ENCODE data around the gene MRPS14.
A peak's percentile ranks its signal among the peaks of the same experiment; 100 is the strongest.

The MRPS14 gene

DNA sequence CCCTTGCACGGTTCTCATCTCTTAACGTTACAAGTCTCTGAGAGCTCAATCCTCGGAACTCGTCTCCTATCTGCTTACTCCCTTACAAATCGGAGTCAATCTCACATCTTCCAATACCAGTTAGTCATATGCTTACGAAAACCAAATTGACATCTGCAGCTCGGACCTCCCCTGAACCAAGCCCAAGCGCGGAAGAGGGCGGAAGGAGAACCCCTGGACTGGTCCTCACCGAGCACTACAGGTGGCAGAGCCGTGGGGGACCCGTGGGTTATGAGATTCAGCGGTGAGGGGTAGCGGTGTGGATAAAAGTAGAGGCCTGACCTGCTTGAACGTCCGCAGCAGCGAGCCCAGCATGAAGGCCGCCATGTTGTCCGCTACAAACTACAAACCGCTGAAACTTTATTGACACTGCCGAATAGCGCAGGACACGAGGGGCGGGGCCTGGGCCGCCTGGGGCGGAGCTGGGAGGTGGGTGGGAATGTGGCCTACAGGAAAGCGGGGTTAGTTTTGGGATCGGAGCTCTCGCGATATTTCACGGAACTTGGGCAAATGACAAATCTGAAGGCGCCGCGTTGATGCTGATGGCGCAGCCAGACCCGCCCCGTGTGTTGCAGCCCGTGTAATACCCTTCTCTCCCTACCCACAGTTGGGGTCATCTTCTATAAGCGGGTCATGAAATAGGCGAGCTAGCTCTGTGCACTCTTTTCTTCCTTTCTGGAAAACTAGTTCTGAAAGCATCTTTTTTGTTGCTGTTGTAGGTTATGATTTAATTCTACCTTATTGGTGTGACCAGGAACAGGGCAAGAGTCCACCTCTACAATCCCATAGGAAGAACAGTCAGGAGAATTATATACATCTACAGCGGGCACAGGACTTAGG lies at the start of gene MRPS14:
TSS of gene MRPS14 (minus strand) at position 383 of the 879 bp plus-strand sequence. CDS start at position 366, 17 bp downstream.
- H3K9ac ChIP-seq (ENCODE audit: low read length in 2 of 2): peak within 1 kb of the TSS; percentile 90 to 99
- H3K9me3 ChIP-seq (ENCODE audit: control insufficient read depth in 2 of 2, low read length in 2 of 2): no peaks in the 10 kb centered on the region
- peaks cover 6% of the 10 kb centered on the region for H3K4me1 ChIP-seq (ENCODE audit: control insufficient read depth, insufficient read depth, low read length)
- no peaks in the 10 kb centered on the region for H3K27me3 ChIP-seq (ENCODE audit: control insufficient read depth in 1 of 2, insufficient read depth in 2 of 2, low read length in 2 of 2)
- H3K4me3 ChIP-seq (ENCODE audit: low read length in 2 of 2): peak within 1 kb of the TSS; percentile 88 to 100
- peaks cover 1 to 5% of the 10 kb centered on the region in 2 donors for H3K36me3 ChIP-seq (ENCODE audit: control insufficient read depth in 2 of 2, insufficient read depth in 2 of 2, low read length in 2 of 2)
- H3K27ac ChIP-seq (ENCODE audit: low read length): peak within 1 kb of the TSS; percentile 77

- Histone ChIP-seq H3K36me3 (ENCODE audit: control insufficient read depth in 2 of 2, insufficient read depth in 2 of 2, low read length in 2 of 2) (no peaks in the 10 kb centered on the region), H3K27ac (ENCODE audit: low read length) (peak overlapping the region; percentile 31), H3K4me1 (ENCODE audit: control insufficient read depth, insufficient read depth, low read length) (peaks cover 13% of the 10 kb centered on the region), H3K9me3 (ENCODE audit: control insufficient read depth in 2 of 2, low read length in 2 of 2) (no peaks in the 10 kb centered on the region), H3K9ac (ENCODE audit: low read length in 2 of 2) (peak overlapping the region in 1 of 2 donors; percentile 29), H3K4me3 (ENCODE audit: low read length in 2 of 2) (peak overlapping the region; percentile 47 to 58), H3K27me3 (ENCODE audit: control insufficient read depth in 1 of 2, insufficient read depth in 2 of 2, low read length in 2 of 2) (no peaks in the 10 kb centered on the region)
Observed at GRCh38 chr1:175072099-175072951, 49.1 kb upstream of the MRPS14 start.

DNA sequence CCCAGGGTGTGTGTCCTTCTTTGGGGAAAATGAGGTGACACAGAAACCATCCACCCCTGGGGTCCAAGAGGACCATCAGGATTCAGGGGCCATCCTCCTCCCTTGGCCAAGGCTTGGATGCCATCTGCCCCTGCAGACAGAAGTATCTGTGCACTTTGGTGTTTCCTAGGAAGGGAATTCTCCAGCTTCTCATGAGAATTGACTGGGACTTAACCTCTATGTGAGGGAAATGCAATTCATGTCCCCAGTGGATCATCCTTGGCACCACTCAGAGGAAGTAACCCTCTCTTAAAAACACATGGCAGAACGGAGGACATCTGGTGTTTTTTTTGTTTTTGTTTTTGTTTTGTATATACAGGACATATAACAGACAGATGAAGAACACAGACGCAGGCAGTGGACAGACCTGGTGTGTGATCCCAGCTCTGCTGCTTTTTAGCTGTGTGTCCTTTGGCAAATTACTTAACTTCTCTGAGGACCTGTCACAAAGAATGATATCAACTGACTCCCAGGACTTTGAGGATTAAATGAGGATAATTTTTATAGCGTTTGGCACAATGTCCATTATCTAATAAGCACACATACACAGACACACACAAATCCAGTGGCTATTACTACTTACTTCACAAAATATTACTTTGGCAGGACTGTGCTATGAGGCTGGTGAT lies 48.2 kb upstream of the MRPS14 start:
- Histone ChIP-seq H3K4me1 (ENCODE audit: control insufficient read depth, insufficient read depth, low read length) (peaks cover 13% of the 10 kb centered on the region), H3K4me3 (ENCODE audit: low read length in 2 of 2) (no peak overlapping the region), H3K9me3 (ENCODE audit: control insufficient read depth in 2 of 2, low read length in 2 of 2) (no peaks in the 10 kb centered on the region), H3K36me3 (ENCODE audit: control insufficient read depth in 2 of 2, insufficient read depth in 2 of 2, low read length in 2 of 2) (no peaks in the 10 kb centered on the region), H3K27ac (ENCODE audit: low read length) (peak overlapping the region; percentile 6), H3K27me3 (ENCODE audit: control insufficient read depth in 1 of 2, insufficient read depth in 2 of 2, low read length in 2 of 2) (no peaks in the 10 kb centered on the region), H3K9ac (ENCODE audit: low read length in 2 of 2) (no peak overlapping the region)

- Histone ChIP-seq H3K27ac (ENCODE audit: low read length) (no peak overlapping the region), H3K36me3 (ENCODE audit: control insufficient read depth in 2 of 2, insufficient read depth in 2 of 2, low read length in 2 of 2) (no peaks in the 10 kb centered on the region), H3K4me1 (ENCODE audit: control insufficient read depth, insufficient read depth, low read length) (peaks cover 13% of the 10 kb centered on the region), H3K4me3 (ENCODE audit: low read length in 2 of 2) (no peak overlapping the region), H3K27me3 (ENCODE audit: control insufficient read depth in 1 of 2, insufficient read depth in 2 of 2, low read length in 2 of 2) (no peaks in the 10 kb centered on the region), H3K9ac (ENCODE audit: low read length in 2 of 2) (no peak overlapping the region), H3K9me3 (ENCODE audit: control insufficient read depth in 2 of 2, low read length in 2 of 2) (no peaks in the 10 kb centered on the region)
Observed at GRCh38 chr1:175070818-175071217, 47.6 kb upstream of the MRPS14 start.

- H3K27ac ChIP-seq (ENCODE audit: low read length): no peak within 1 kb of the TSS
- H3K4me3 ChIP-seq (ENCODE audit: low read length in 2 of 2): no peak within 1 kb of the TSS
Observed at GRCh38 chr1:175067362-175068106, 44.3 kb upstream of the MRPS14 start, which contains the start of gene TNN. Gene TNN, plus strand, starts transcription at chr1:175067833. Its CDS starts 9,586 bp downstream, at chr1:175077419.

DNA sequence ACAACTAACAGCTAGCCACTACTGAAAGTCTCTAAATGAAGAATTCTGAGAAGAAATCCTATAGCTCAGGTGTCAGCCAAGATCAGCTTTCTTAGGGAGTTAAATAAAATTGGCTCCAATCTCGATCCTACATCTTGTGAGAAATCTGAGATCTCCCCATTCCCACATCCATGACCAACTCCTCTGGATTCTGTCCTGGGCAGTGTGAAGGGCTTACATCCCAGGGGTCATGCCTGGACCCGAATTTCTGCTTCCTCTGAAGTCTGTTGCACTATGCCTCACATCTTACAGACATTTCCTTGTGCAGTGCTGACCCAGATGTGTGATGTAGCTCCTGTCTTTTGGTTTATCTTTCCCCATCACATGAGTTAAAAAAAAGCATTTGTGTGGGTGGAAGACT lies 39.6 kb upstream of the MRPS14 start:
- no peak overlapping the region for H3K9ac ChIP-seq (ENCODE audit: low read length in 2 of 2)
- H3K27ac ChIP-seq (ENCODE audit: low read length): no peak overlapping the region
- no peaks in the 10 kb centered on the region for H3K27me3 ChIP-seq (ENCODE audit: control insufficient read depth in 1 of 2, insufficient read depth in 2 of 2, low read length in 2 of 2)
- H3K9me3 ChIP-seq (ENCODE audit: control insufficient read depth in 2 of 2, low read length in 2 of 2): no peaks in the 10 kb centered on the region
- H3K4me3 ChIP-seq (ENCODE audit: low read length in 2 of 2): no peak overlapping the region
- no peaks in the 10 kb centered on the region for H3K4me1 ChIP-seq (ENCODE audit: control insufficient read depth, insufficient read depth, low read length)
- H3K36me3 ChIP-seq (ENCODE audit: control insufficient read depth in 2 of 2, insufficient read depth in 2 of 2, low read length in 2 of 2): no peaks in the 10 kb centered on the region

More at GRCh38 chr1:175067362-175068106, 44.3 kb upstream of the MRPS14 start, which contains the start of gene TNN:
- no peak within 1 kb of the TSS for H3K9ac ChIP-seq (ENCODE audit: low read length in 2 of 2)
- peaks cover 7% of the 10 kb centered on the region for H3K4me1 ChIP-seq (ENCODE audit: control insufficient read depth, insufficient read depth, low read length)
- no peaks in the 10 kb centered on the region for H3K9me3 ChIP-seq (ENCODE audit: control insufficient read depth in 2 of 2, low read length in 2 of 2)
- H3K36me3 ChIP-seq (ENCODE audit: control insufficient read depth in 2 of 2, insufficient read depth in 2 of 2, low read length in 2 of 2): no peaks in the 10 kb centered on the region
- no peaks in the 10 kb centered on the region for H3K27me3 ChIP-seq (ENCODE audit: control insufficient read depth in 1 of 2, insufficient read depth in 2 of 2, low read length in 2 of 2)

DNA sequence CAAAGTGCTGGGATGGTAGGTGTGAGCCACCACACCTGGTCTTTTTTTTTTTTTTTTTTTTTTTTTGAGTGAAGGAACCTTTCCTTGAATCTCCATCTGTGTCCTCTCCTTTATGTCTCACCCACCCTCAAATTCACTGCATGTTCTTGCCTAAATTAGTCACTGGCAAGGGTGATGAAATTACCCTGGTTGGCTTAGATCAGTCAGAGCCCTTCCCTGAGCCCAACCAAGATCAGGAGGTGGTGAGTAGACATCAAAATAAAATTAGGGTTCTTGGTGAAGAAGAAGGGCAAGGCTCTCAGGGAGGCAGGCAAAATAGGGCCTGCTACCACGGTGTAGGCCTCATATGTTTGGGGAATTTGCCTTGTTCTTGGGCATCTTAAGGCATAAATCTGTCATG lies 39.1 kb upstream of the MRPS14 start:
- Histone ChIP-seq H3K27ac (ENCODE audit: low read length) (no peak overlapping the region), H3K4me3 (ENCODE audit: low read length in 2 of 2) (no peak overlapping the region), H3K4me1 (ENCODE audit: control insufficient read depth, insufficient read depth, low read length) (no peaks in the 10 kb centered on the region), H3K9ac (ENCODE audit: low read length in 2 of 2) (no peak overlapping the region), H3K27me3 (ENCODE audit: control insufficient read depth in 1 of 2, insufficient read depth in 2 of 2, low read length in 2 of 2) (no peaks in the 10 kb centered on the region), H3K9me3 (ENCODE audit: control insufficient read depth in 2 of 2, low read length in 2 of 2) (no peaks in the 10 kb centered on the region), H3K36me3 (ENCODE audit: control insufficient read depth in 2 of 2, insufficient read depth in 2 of 2, low read length in 2 of 2) (no peaks in the 10 kb centered on the region)

DNA sequence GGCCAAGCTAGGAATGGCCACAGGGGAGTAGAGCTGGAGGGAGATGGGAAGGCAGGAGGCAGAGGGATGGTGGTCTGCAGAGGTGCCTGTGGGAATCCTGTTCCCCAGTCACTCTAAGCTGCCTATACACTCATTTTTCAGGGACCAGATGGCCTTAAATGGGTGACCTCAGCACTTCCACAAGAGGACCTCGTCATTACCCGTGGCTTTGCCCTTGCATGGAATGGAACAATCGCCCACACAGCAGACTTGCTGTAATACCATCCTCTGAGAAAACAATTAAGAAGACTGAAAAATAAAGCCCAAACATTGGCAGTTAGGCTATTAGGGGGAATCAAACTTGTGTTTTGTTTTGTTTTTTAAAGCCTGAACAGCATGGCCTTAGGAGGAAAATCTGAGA lies 31.5 kb upstream of the MRPS14 start:
- Histone ChIP-seq H3K4me3 (ENCODE audit: low read length in 2 of 2) (no peak overlapping the region), H3K9ac (ENCODE audit: low read length in 2 of 2) (no peak overlapping the region), H3K27me3 (ENCODE audit: control insufficient read depth in 1 of 2, insufficient read depth in 2 of 2, low read length in 2 of 2) (no peaks in the 10 kb centered on the region), H3K4me1 (ENCODE audit: control insufficient read depth, insufficient read depth, low read length) (no peaks in the 10 kb centered on the region), H3K9me3 (ENCODE audit: control insufficient read depth in 2 of 2, low read length in 2 of 2) (no peaks in the 10 kb centered on the region), H3K36me3 (ENCODE audit: control insufficient read depth in 2 of 2, insufficient read depth in 2 of 2, low read length in 2 of 2) (no peaks in the 10 kb centered on the region), H3K27ac (ENCODE audit: low read length) (no peak overlapping the region)

DNA sequence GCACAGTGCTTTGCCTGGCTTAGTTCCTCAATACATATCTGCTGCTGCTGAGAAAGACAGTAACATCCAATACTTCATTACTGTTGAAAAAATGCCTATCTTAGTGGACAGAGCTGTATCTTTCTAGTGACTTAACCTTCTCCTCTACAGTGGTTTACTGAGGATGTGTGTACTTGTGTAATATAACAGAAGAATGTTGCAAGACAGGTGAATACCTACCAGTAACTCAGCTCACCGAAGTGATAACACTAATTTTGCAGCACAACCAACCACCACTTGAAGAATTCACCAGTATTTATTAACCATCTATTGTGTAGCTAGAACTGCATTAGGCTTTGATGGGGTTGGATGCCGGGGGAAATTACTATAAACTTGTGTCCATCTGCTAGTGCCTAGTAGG lies 27.8 kb upstream of the MRPS14 start:
- Histone ChIP-seq H3K9ac (ENCODE audit: low read length in 2 of 2) (no peak overlapping the region), H3K4me1 (ENCODE audit: control insufficient read depth, insufficient read depth, low read length) (no peaks in the 10 kb centered on the region), H3K36me3 (ENCODE audit: control insufficient read depth in 2 of 2, insufficient read depth in 2 of 2, low read length in 2 of 2) (no peaks in the 10 kb centered on the region), H3K9me3 (ENCODE audit: control insufficient read depth in 2 of 2, low read length in 2 of 2) (no peaks in the 10 kb centered on the region), H3K27ac (ENCODE audit: low read length) (no peak overlapping the region), H3K27me3 (ENCODE audit: control insufficient read depth in 1 of 2, insufficient read depth in 2 of 2, low read length in 2 of 2) (no peaks in the 10 kb centered on the region), H3K4me3 (ENCODE audit: low read length in 2 of 2) (no peak overlapping the region)

DNA sequence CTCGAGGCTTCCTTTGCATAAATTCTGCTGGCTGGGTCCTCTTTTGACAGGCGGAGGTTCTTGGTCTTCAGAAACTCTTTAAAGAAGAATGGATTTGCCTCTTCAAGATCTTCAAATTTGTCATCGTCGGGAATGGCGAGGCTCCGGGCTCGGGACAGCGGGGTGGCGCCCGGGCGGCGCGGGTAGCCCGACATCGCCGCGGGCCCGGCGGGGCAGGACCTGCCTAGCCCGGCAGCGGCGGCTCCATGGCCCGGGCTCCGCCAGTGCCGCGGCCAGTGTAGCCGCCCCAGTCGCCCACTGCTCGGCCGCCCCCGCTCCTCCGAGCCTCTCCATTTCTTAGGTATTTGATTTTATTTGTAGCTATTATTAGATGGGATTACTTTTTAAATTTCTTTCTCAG lies 22.3 kb upstream of the MRPS14 start:
- H3K36me3 ChIP-seq (ENCODE audit: control insufficient read depth in 2 of 2, insufficient read depth in 2 of 2, low read length in 2 of 2): no peaks in the 10 kb centered on the region
- H3K27me3 ChIP-seq (ENCODE audit: control insufficient read depth in 1 of 2, insufficient read depth in 2 of 2, low read length in 2 of 2): no peaks in the 10 kb centered on the region
- no peak overlapping the region for H3K4me3 ChIP-seq (ENCODE audit: low read length in 2 of 2)
- H3K9me3 ChIP-seq (ENCODE audit: control insufficient read depth in 2 of 2, low read length in 2 of 2): no peaks in the 10 kb centered on the region
- no peak overlapping the region for H3K27ac ChIP-seq (ENCODE audit: low read length)
- H3K9ac ChIP-seq (ENCODE audit: low read length in 2 of 2): no peak overlapping the region
- H3K4me1 ChIP-seq (ENCODE audit: control insufficient read depth, insufficient read depth, low read length): no peaks in the 10 kb centered on the region

All from stomach smooth muscle (tissue), 2 donors.